ENCODE results near the gene NHERF1. TPM values are rescaled to one million over a fixed set of nuclear protein-coding genes. Genes with fewer than 3 reads are reported as not detected.

Gene NHERF1
- total and polyA plus RNA-seq, 2 of the 13 experiments (the other 11 are each of a cell fraction or from before 2014, with no cell fraction given): 169 to 269 TPM

GRCh38 chr17:74769856-74770497 is 21.5 kb downstream of the NHERF1 start (continued):
- TF ChIP-seq, protein P1, sequence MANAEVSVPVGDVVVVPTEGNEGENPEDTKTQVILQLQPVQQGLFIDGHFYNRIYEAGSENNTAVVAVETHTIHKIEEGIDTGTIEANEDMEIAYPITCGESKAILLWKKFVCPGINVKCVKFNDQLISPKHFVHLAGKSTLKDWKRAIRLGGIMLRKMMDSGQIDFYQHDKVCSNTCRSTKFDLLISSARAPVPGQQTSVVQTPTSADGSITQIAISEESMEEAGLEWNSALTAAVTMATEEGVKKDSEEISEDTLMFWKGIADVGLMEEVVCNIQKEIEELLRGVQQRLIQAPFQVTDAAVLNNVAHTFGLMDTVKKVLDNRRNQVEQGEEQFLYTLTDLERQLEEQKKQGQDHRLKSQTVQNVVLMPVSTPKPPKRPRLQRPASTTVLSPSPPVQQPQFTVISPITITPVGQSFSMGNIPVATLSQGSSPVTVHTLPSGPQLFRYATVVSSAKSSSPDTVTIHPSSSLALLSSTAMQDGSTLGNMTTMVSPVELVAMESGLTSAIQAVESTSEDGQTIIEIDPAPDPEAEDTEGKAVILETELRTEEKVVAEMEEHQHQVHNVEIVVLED (CRISPR knock-in tag; IDR thresholded peaks at IDR 0.05; ENCODE audit: borderline replicate concordance): no peak
- TF ChIP-seq MBNL3 (CRISPR knock-in tag; conservative IDR thresholded peaks at IDR 0.05) (no peak), HNRNPK (IDR thresholded peaks at IDR 0.05; ENCODE audit: low read depth, low read length, poor library complexity, severe bottlenecking) (peak; percentile 13), ZEB1 (IDR thresholded peaks at IDR 0.05; ENCODE audit: insufficient replicate concordance, low read depth) (peak; percentile 26), HNRNPL (IDR thresholded peaks at IDR 0.05; ENCODE audit: low read depth, low read length) (0 out of 2 replicates have a peak, but pooled peaks have one; percentile 33), ZNF557 (CRISPR knock-in tag; IDR thresholded peaks at IDR 0.05) (no peak), MTA3 (CRISPR knock-in tag; IDR thresholded peaks at IDR 0.05) (no peak), NFYB (CRISPR knock-in tag; IDR thresholded peaks at IDR 0.05) (no peak)
- TF ChIP-seq, protein P2, sequence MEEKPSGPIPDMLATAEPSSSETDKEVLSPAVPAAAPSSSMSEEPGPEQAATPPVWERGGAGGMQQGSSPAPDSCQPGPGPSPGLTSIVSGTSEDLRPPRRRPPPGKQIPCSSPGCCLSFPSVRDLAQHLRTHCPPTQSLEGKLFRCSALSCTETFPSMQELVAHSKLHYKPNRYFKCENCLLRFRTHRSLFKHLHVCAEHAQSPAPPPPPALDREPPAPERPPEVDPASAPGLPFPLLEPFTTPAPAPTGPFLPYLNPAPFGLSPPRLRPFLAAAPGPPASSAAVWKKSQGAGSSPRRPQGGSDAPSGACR (CRISPR knock-in tag; IDR thresholded peaks at IDR 0.05): no peak
